K562 (cell line): ENCODE results near the gene ACYP2. TPM values are rescaled to one million over a fixed set of nuclear protein-coding genes. Genes with fewer than 3 reads are reported as not detected.

Experiments used
- ATAC-seq: fragments of 200-7000 bp; cut with Tn5 transposase; 3 replicates; pipeline ENCODE4 v1.9.1; 2020; ENCODE audit warnings: moderate library complexity
- BruUV-seq: library from RNA; stranded (reverse); fragments of 400-500 nt; replicated peaks from 2 replicates; lab custom pipeline; 2021; lab: Mats Ljungman, UMichigan
- CTCF ChIA-PET: fragments of 300-600 bp; formaldehyde crosslinking; extraction: SDS; loops from one replicate; lab custom pipeline; 2021; ENCODE audit warnings: low intra/inter-chr PET ratio; lab: Yijun Ruan, JAX
- POLR2A ChIA-PET: fragments of 300-600, 350-650 bp; sonication (Branson Sonifier 250); formaldehyde crosslinking; extraction: SDS; loops from one replicate; lab custom pipeline; 2021; ENCODE audit warnings: antibody characterized with exemption, inconsistent platforms; lab: Yijun Ruan, JAX
- DNase-seq, 4 experiments: peaks; one replicate each; pipeline versions ENCODE4 v3.0.0 to v3.0.0-alpha.2; 2011 to 2018; ENCODE audit warnings: low spot score in 3 of 4, mixed read lengths in 3 of 4; ENCODE audit errors: extremely low read depth in 1 of 4
- FAIRE-seq: peaks from 2 replicates; lab custom pipeline; 2011; peaks lifted over from hg19 to GRCh38; lab: Jason Lieb, UNC
- H2AFZ ChIP-seq: 2 replicates; pipeline ENCODE4 v1.6.0; 2011; ENCODE audit warnings: low read depth, low read length, control low read depth, inconsistent platforms
- H3K27ac ChIP-seq: fragments of 200-600 bp; 3 replicates; pipeline ENCODE4 v1.8.0; 2011; ENCODE audit warnings: low read depth, mild to moderate bottlenecking, control low read depth, inconsistent platforms, low read length, moderate library complexity, mixed read lengths; ENCODE audit errors: extremely low read depth
- H3K27me3 ChIP-seq, 2 experiments: fragments of 300-600 bp in 1 of 2; 2 replicates in 1 of 2; 3 replicates in 1 of 2; pipeline versions ENCODE4 v1.6.0 to v1.8.0; 2011; ENCODE audit warnings: inconsistent platforms in 2 of 2, low read length in 2 of 2, mild to moderate bottlenecking in 1 of 2, mixed read lengths in 1 of 2, moderate library complexity in 1 of 2; ENCODE audit not compliant: control insufficient read depth in 2 of 2, insufficient read depth in 2 of 2
- H3K36me3 ChIP-seq: fragments of 300-600 bp; 3 replicates; pipeline ENCODE4 v1.8.0; 2011; ENCODE audit warnings: mild to moderate bottlenecking, low read length, inconsistent platforms; ENCODE audit not compliant: control insufficient read depth, insufficient read depth
- H3K4me1 ChIP-seq, 2 experiments: fragments of 200-600 bp in 1 of 2; replicated peaks in 1 of 2; 2 replicates in 1 of 2; 3 replicates in 1 of 2; pipeline versions ENCODE4 v1.5.1 to v1.8.0; 2011; ENCODE audit warnings: inconsistent platforms in 2 of 2, low read length in 2 of 2, mild to moderate bottlenecking in 1 of 2, mixed read lengths in 1 of 2, moderate library complexity in 1 of 2; ENCODE audit not compliant: control insufficient read depth in 2 of 2, insufficient read depth in 2 of 2
- H3K4me2 ChIP-seq: 2 replicates; pipeline ENCODE4 v1.6.1; 2011; ENCODE audit warnings: low read length, control low read depth, inconsistent platforms, mixed read lengths; ENCODE audit not compliant: insufficient read depth
- H3K4me3 ChIP-seq: fragments of 200-600 bp; sonication (generic), shearing (Covaris generic); 2 replicates; pipeline ENCODE4 v1.5.1; 2016; ENCODE audit warnings: control low read depth, inconsistent platforms
- H3K79me2 ChIP-seq: fragments of 200-600 bp; 3 replicates; pipeline ENCODE4 v1.8.0; 2011; ENCODE audit warnings: low read length, inconsistent platforms; ENCODE audit not compliant: control insufficient read depth, insufficient read depth
- H3K9ac ChIP-seq, 2 experiments: 2 replicates each; pipeline versions ENCODE4 v1.6.0 to v1.6.1; 2011; ENCODE audit warnings: low read depth in 2 of 2, low read length in 2 of 2, control low read depth in 1 of 2, inconsistent platforms in 1 of 2, mild to moderate bottlenecking in 1 of 2, mixed read lengths in 1 of 2; ENCODE audit not compliant: insufficient read depth in 1 of 2
- H3K9me1 ChIP-seq: one replicate; pipeline ENCODE4 v1.6.0; 2011; ENCODE audit warnings: inconsistent platforms, mild to moderate bottlenecking, low read length, moderate library complexity; ENCODE audit not compliant: control insufficient read depth, insufficient read depth
- H3K9me3 ChIP-seq: replicated peaks from 2 replicates; pipeline ENCODE4 v1.5.1; 2011; ENCODE audit warnings: low read depth, low read length, inconsistent platforms; ENCODE audit not compliant: control insufficient read depth, insufficient read depth
- H4K20me1 ChIP-seq: replicated peaks from 2 replicates; pipeline ENCODE4 v1.6.1; 2011; ENCODE audit warnings: low read length, inconsistent platforms, mixed read lengths; ENCODE audit not compliant: control insufficient read depth, insufficient read depth
- C11orf30 ChIP-seq: fragments of 450-650 bp; IDR thresholded peaks from 2 replicates; pipeline ENCODE4 v1.6.1; 2016; ENCODE audit warnings: low read depth, mild to moderate bottlenecking
- CBX8 ChIP-seq: fragments of 200-600 bp; sonication (generic); IDR thresholded peaks from 2 replicates; pipeline ENCODE4 v1.6.1; 2012; ENCODE audit warnings: borderline replicate concordance, mixed run types, low read depth, mild to moderate bottlenecking, moderate library complexity, mixed read lengths, low read length, control low read depth, inconsistent platforms; ENCODE audit not compliant: poor library complexity, severe bottlenecking; ENCODE audit errors: extremely low read depth
- EZH2 ChIP-seq: IDR thresholded peaks from 2 replicates; pipeline ENCODE4 v1.6.1; 2012; ENCODE audit warnings: low read depth, mild to moderate bottlenecking, inconsistent platforms, low read length, borderline replicate concordance
- HLTF ChIP-seq: fragments of 450-650 bp; IDR thresholded peaks from 2 replicates; pipeline ENCODE4 v1.6.1; 2016
- KLF13 ChIP-seq: fragments of 450-650 bp; IDR thresholded peaks from 2 replicates; pipeline ENCODE4 v1.6.1; 2016; ENCODE audit warnings: missing genetic modification characterization, low read depth, mild to moderate bottlenecking, missing compliant biosample characterization, moderate library complexity, borderline replicate concordance
- MAFF ChIP-seq: IDR thresholded peaks from 2 replicates; pipeline ENCODE4 v1.6.1; 2012; ENCODE audit warnings: low read length, improper control_type of control experiment
- MAFG ChIP-seq: fragments of 450-650 bp; conservative IDR thresholded peaks from 2 replicates; pipeline ENCODE4 v1.6.1; 2016; ENCODE audit warnings: missing genetic modification characterization, missing compliant biosample characterization
- MAFK ChIP-seq: IDR thresholded peaks from 2 replicates; pipeline ENCODE4 v1.6.1; 2011; ENCODE audit warnings: low read length, improper control_type of control experiment
- MTF1 ChIP-seq: fragments of 250-450 bp; sonication (Bioruptor Pico); IDR thresholded peaks from 2 replicates; pipeline ENCODE4 v1.9.0; 2021; ENCODE audit warnings: moderate library complexity, mild to moderate bottlenecking, inconsistent platforms, borderline replicate concordance
- RBM14 ChIP-seq: fragments of 200-400 bp; formaldehyde crosslinking; IDR thresholded peaks from 2 replicates; pipeline ENCODE4 v1.6.1; 2018; ENCODE audit warnings: low read depth, mild to moderate bottlenecking, low read length, moderate library complexity, borderline replicate concordance; ENCODE audit not compliant: insufficient read depth
- SP1 ChIP-seq: sonication (generic); formaldehyde crosslinking; IDR thresholded peaks from 2 replicates; pipeline ENCODE4 v1.8.1; 2022; ENCODE audit warnings: mild to moderate bottlenecking, missing genetic modification reagents
- TBP ChIP-seq: optimal IDR thresholded peaks from 2 replicates; pipeline ENCODE3; 2011; ENCODE audit warnings: low read depth, low read length, improper control_type of control experiment
- TCF7 ChIP-seq: sonication (generic); IDR thresholded peaks from 2 replicates; pipeline ENCODE4 v1.6.1; 2016; ENCODE audit warnings: antibody characterized with exemption, borderline replicate concordance
- ZNF316 ChIP-seq: fragments of 450-650 bp; IDR thresholded peaks from 2 replicates; pipeline ENCODE4 v1.6.1; 2016
- ZNF354B ChIP-seq: fragments of 250-450 bp; sonication (Bioruptor Pico); IDR thresholded peaks from 2 replicates; pipeline ENCODE4 v1.4.0; 2020
- WGBS: fragments of 100-300 bp; shearing (Covaris generic); methylation state at CpG from one replicate; pipeline ENCODE4 v1.1.6; 2016; ENCODE audit warnings: low coverage, mixed read lengths; ENCODE audit not compliant: insufficient coverage; ENCODE audit errors: missing lambda C conversion rate; 5-methylcytosine and 5-hydroxymethylcytosine counted together
- in situ Hi-C: fragments of 300-500 bp; cut with MboI; formaldehyde crosslinking; loops from 4 replicates; pipeline ENCODE4 v1.15.0; 2018; ENCODE audit warnings: inconsistent platforms, mixed read lengths
- intact Hi-C: fragments of 100-400 bp; cut with micrococcal nuclease; formaldehyde crosslinking; loops from 2 replicates; pipeline ENCODE4 v1.14.2; 2022
- polyA plus RNA-seq, 8 experiments: library from polyadenylated mRNA; depleted of rRNA in 4 of 8; stranded (reverse) in 5 of 8; unstranded in 3 of 8; fragments of >200 nt; fragmentation: Nextera tagmentation in 2 of 8; fragmentation: Illumina TruSeq in 1 of 8; extraction: Ambion mirVana in 2 of 8; extraction: Trizol in 1 of 8; gene quantifications; 2 replicates each; pipeline versions ENCODE4 v1.2.1 to v1.2.3, GENCODE V29; 2011 to 2014; ENCODE audit warnings: inconsistent platforms in 1 of 8, missing spikeins in 1 of 8
- total RNA-seq, 7 experiments: library from RNA; depleted of rRNA in 6 of 7; stranded (reverse); fragments of >200 nt in 6 of 7; fragmentation: Illumina TruSeq in 2 of 7; extraction: Trizol in 2 of 7; gene quantifications; 2 replicates each; pipeline versions ENCODE4 v1.2.1 to v1.2.3, GENCODE V29; 2011 to 2021; ENCODE audit warnings: low replicate concordance in 1 of 7
- TF ChIP-seq, protein P1 (sequence below), 2 experiments: fragments of 450-650 bp in 1 of 2; sonication (generic) in 1 of 2; formaldehyde crosslinking in 1 of 2; IDR thresholded peaks in 1 of 2; conservative IDR thresholded peaks in 1 of 2; 2 replicates each; pipeline versions ENCODE4 v1.6.1 to v1.8.1; 2016 to 2023; ENCODE audit warnings: mild to moderate bottlenecking in 2 of 2, moderate library complexity in 2 of 2, inconsistent platforms in 1 of 2, missing genetic modification reagents in 1 of 2
- TF ChIP-seq, protein P2 (sequence below): fragments of 450-650 bp; formaldehyde crosslinking; IDR thresholded peaks from 2 replicates; pipeline ENCODE4 v1.4.0; 2020; ENCODE audit warnings: mild to moderate bottlenecking, moderate library complexity

ACYP2 gene
- total and polyA plus RNA-seq, 9 of the 15 experiments (the other 6 are each of a cell fraction or from before 2014, with no cell fraction given): 1.0 to 4.1 (median 2.0) TPM

DNA sequence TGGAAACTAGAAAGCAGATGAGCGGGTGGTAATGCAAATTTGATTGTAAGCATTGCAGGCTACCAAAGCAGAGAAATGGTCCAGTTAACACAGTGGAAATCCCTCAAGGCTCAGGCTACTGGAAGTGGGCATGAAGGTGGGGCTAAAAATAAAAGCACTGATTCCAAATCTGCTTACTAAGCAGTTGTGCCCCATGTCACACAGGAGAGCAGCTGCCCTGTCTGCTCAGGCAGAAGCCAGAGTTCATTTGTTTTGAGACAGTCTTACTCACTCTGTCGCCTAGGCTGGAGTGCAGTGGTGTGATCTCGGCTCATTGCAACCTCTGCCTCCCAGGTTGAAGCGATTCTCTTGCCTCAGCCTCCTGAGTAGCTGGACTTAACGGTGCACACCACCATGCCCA lies 183.1 kb downstream of the ACYP2 start:
- WGBS: 3% methylated on average over 5 of the region's 5 CpGs

DNA sequence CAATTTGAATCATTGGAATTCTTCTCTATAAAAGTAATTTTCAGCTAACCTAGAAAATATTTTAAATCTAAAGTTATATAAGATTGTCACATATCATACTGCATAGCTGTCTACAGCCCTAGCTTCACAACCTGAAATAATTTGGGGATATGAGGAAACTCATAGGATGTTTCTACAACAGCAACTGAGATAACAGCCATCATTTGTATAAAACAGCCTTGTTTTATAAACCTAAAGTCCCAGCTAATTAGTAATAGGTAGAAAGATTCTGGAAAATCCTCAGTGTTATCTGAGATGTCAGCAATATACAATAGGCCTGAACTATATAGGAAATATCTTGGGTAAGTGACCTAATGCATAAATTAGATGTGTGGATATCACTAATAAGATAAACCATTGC lies 188.2 kb downstream of the ACYP2 start:
- Histone ChIP-seq H3K27me3 (no peaks in the 10 kb centered on the region), H3K9me1 (no peaks in the 10 kb centered on the region), H3K79me2 (no peaks in the 10 kb centered on the region), H3K4me3 (no peak overlapping the region), H3K4me2 (no peak overlapping the region), H3K36me3 (no peaks in the 10 kb centered on the region), H2AFZ (no peak overlapping the region), H3K27ac (no peak overlapping the region), H3K4me1 (no peaks in the 10 kb centered on the region; a peak in 1 of 5 replicates), H4K20me1 (no peaks in the 10 kb centered on the region), H3K9me3 (no peaks in the 10 kb centered on the region), H3K9ac (no peak overlapping the region)
- intact Hi-C loops: no loop called here
- no peak for FAIRE-seq
- no TSS peak for BruUV-seq
- no peak for DNase-seq
- ATAC-seq: no peak
- CTCF ChIA-PET: no interaction called here
- in situ Hi-C loops: no loop called here
- POLR2A ChIA-PET: interaction anchor here (1.0 kb wide), 1 partner anchor 10 kb away, joined by 3 read pairs; no protein-coding TSS in a partner anchor
- TF ChIP-seq KLF13 (tag) (no peak), RBM14 (no peak), TCF7 (no peak), EZH2 (no peak), ZNF354B (CRISPR knock-in tag) (no peak), TBP (no peak), SP1 (CRISPR knock-in tag) (no peak), MTF1 (CRISPR knock-in tag) (no peak), CBX8 (no peak)
- TF ChIP-seq, protein P1, sequence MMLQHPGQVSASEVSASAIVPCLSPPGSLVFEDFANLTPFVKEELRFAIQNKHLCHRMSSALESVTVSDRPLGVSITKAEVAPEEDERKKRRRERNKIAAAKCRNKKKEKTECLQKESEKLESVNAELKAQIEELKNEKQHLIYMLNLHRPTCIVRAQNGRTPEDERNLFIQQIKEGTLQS (IDR thresholded peaks at IDR 0.05): no peak
- TF ChIP-seq, protein P1 (CRISPR knock-in tag; conservative IDR thresholded peaks at IDR 0.05): no peak

More for the DNA sequence above, 183.1 kb downstream of the ACYP2 start:
- no peak for ATAC-seq
- TF ChIP-seq HLTF: no peak
- TF ChIP-seq MAFG (tag): peak; percentile 79
- peak; percentile 75 for TF ChIP-seq C11orf30
- peak; percentile 37; the same call in 1 of the 2 replicates for TF ChIP-seq MAFF
- peak; percentile 71 for TF ChIP-seq MAFK
- TF ChIP-seq ZNF316: peak; percentile 77
- TF ChIP-seq, protein P2, sequence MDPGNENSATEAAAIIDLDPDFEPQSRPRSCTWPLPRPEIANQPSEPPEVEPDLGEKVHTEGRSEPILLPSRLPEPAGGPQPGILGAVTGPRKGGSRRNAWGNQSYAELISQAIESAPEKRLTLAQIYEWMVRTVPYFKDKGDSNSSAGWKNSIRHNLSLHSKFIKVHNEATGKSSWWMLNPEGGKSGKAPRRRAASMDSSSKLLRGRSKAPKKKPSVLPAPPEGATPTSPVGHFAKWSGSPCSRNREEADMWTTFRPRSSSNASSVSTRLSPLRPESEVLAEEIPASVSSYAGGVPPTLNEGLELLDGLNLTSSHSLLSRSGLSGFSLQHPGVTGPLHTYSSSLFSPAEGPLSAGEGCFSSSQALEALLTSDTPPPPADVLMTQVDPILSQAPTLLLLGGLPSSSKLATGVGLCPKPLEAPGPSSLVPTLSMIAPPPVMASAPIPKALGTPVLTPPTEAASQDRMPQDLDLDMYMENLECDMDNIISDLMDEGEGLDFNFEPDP (CRISPR knock-in tag): no peak
- H4K20me1 ChIP-seq: no peaks in the 10 kb centered on the region
- POLR2A ChIA-PET: interaction anchor here (0.6 kb wide), 1 partner anchor 909 kb away, joined by 4 read pairs; no protein-coding TSS in a partner anchor
- no peak overlapping the region for H3K27ac ChIP-seq
- H3K79me2 ChIP-seq: no peaks in the 10 kb centered on the region
- in situ Hi-C loops: no loop called here
- H3K4me1 ChIP-seq: no peaks in the 10 kb centered on the region
- H3K9me3 ChIP-seq: no peaks in the 10 kb centered on the region
- no peak for FAIRE-seq
- CTCF ChIA-PET: no interaction called here
- DNase-seq: no peak
- no peaks in the 10 kb centered on the region for H3K27me3 ChIP-seq
- no peaks in the 10 kb centered on the region for H3K36me3 ChIP-seq
- H3K9me1 ChIP-seq: no peaks in the 10 kb centered on the region
- no peak overlapping the region for H2AFZ ChIP-seq
- H3K4me2 ChIP-seq: no peak overlapping the region
- BruUV-seq: no TSS peak
- no peak overlapping the region for H3K9ac ChIP-seq
- intact Hi-C loops: no loop called here
- no peak overlapping the region for H3K4me3 ChIP-seq
